Mesendoderm (in vitro differentiated cells): Measurements from ENCODE around the gene DCLRE1B.

Source experiments
- DNase-seq: peaks from one replicate; pipeline ENCODE4 v3.0.0; 2013
- H2AK5ac ChIP-seq: 2 replicates; pipeline ENCODE4 v1.6.1; 2013; ENCODE audit warnings: low read length, inconsistent platforms
- H2BK120ac ChIP-seq: 2 replicates; pipeline ENCODE4 v1.6.1; 2013; ENCODE audit warnings: low read depth, mild to moderate bottlenecking, low read length, moderate library complexity, mixed read lengths
- H2BK15ac ChIP-seq: replicated peaks from 2 replicates; pipeline ENCODE4 v1.6.1; 2013; ENCODE audit warnings: low read depth, mild to moderate bottlenecking, moderate library complexity
- H2BK5ac ChIP-seq: 2 replicates; pipeline ENCODE4 v1.6.1; 2013; ENCODE audit warnings: low read length, inconsistent platforms
- H3K18ac ChIP-seq: 2 replicates; pipeline ENCODE4 v1.6.1; 2013; ENCODE audit warnings: mild to moderate bottlenecking, low read length, mixed read lengths
- H3K23ac ChIP-seq: one replicate; pipeline ENCODE4 v1.6.1; 2013; ENCODE audit warnings: low read length
- H3K27ac ChIP-seq: 2 replicates; pipeline ENCODE4 v1.5.1; 2013; ENCODE audit warnings: low read depth, mild to moderate bottlenecking, inconsistent platforms, low read length, moderate library complexity
- H3K27me3 ChIP-seq: 2 replicates; pipeline ENCODE4 v1.6.1; 2013; ENCODE audit warnings: low read length, control low read depth, mild to moderate bottlenecking, inconsistent platforms; ENCODE audit not compliant: insufficient read depth, poor library complexity
- H3K36me3 ChIP-seq: 2 replicates; pipeline ENCODE4 v1.6.1; 2013; ENCODE audit warnings: low read length, inconsistent platforms; ENCODE audit not compliant: control insufficient read depth, insufficient read depth
- H3K4ac ChIP-seq: one replicate; pipeline ENCODE4 v1.6.1; 2013; ENCODE audit warnings: low read depth, mild to moderate bottlenecking, low read length, moderate library complexity
- H3K4me1 ChIP-seq: 2 replicates; pipeline ENCODE4 v1.6.1; 2013; ENCODE audit warnings: low read depth, low read length, inconsistent platforms; ENCODE audit not compliant: control insufficient read depth
- H3K4me2 ChIP-seq: 2 replicates; pipeline ENCODE4 v1.6.1; 2013; ENCODE audit warnings: low read length
- H3K4me3 ChIP-seq: 2 replicates; pipeline ENCODE4 v1.5.1; 2013; ENCODE audit warnings: mild to moderate bottlenecking, low read length
- H3K56ac ChIP-seq: one replicate; pipeline ENCODE4 v1.6.1; 2013; ENCODE audit warnings: low read length
- H3K79me1 ChIP-seq: 2 replicates; pipeline ENCODE4 v1.6.1; 2013; ENCODE audit warnings: low read length, inconsistent platforms
- H3K79me2 ChIP-seq: 2 replicates; pipeline ENCODE4 v1.6.1; 2013; ENCODE audit warnings: mild to moderate bottlenecking, low read length; ENCODE audit not compliant: control insufficient read depth, insufficient read depth
- H3K9ac ChIP-seq: 2 replicates; pipeline ENCODE4 v1.6.1; 2013; ENCODE audit warnings: low read length, inconsistent platforms
- H4K5ac ChIP-seq: one replicate; pipeline ENCODE4 v1.6.1; 2013; ENCODE audit warnings: low read length
- H4K8ac ChIP-seq: one replicate; pipeline ENCODE4 v1.6.1; 2013; ENCODE audit warnings: low read depth, mild to moderate bottlenecking, control low read depth, low read length, moderate library complexity
- WGBS: extraction: QIAGEN DNeasy Blood & Tissue Kit; methylation state at CpG from one replicate; pipeline ENCODE4 v1.1.7; 2013; ENCODE audit warnings: low lambda C conversion rate, missing lambda C conversion rate; ENCODE audit not compliant: insufficient coverage; ENCODE audit errors: extremely low coverage; 5-methylcytosine and 5-hydroxymethylcytosine counted together

DCLRE1B gene

GRCh38 chr1:113912594-113913311, 7.6 kb downstream of the DCLRE1B start:
- no peak overlapping the region for H2BK5ac ChIP-seq
- WGBS: no CpG with 5 or more reads among the region's 6 CpGs
- H3K27me3 ChIP-seq: no peaks in the 10 kb centered on the region
- H3K79me2 ChIP-seq: no peaks in the 10 kb centered on the region
- H3K27ac ChIP-seq: no peak overlapping the region
- no peak for DNase-seq
- no peaks in the 10 kb centered on the region for H3K4me1 ChIP-seq
- no peak overlapping the region for H3K9ac ChIP-seq
- peaks cover 2% of the 10 kb centered on the region for H3K36me3 ChIP-seq
- no peak overlapping the region for H4K5ac ChIP-seq
- H2BK120ac ChIP-seq: no peak overlapping the region
- no peak overlapping the region for H2BK15ac ChIP-seq
- no peak overlapping the region for H3K23ac ChIP-seq
- H3K79me1 ChIP-seq: no peaks in the 10 kb centered on the region
- H4K8ac ChIP-seq: no peak overlapping the region
- no peak overlapping the region for H3K56ac ChIP-seq
- H3K4me3 ChIP-seq: no peak overlapping the region
- no peak overlapping the region for H2AK5ac ChIP-seq
- H3K18ac ChIP-seq: no peak overlapping the region
- H3K4ac ChIP-seq: no peak overlapping the region
- H3K4me2 ChIP-seq: no peak overlapping the region

- no peak overlapping the region for H3K23ac ChIP-seq
- H3K56ac ChIP-seq: no peak overlapping the region
- no CpG with 5 or more reads among the region's 3 CpGs for WGBS
- H4K8ac ChIP-seq: no peak overlapping the region
- H3K36me3 ChIP-seq: peaks cover 2% of the 10 kb centered on the region
- H3K4me2 ChIP-seq: no peak overlapping the region
- no peak for DNase-seq
- no peak overlapping the region for H3K9ac ChIP-seq
- no peak overlapping the region for H2BK5ac ChIP-seq
- no peaks in the 10 kb centered on the region for H3K79me1 ChIP-seq
- H2AK5ac ChIP-seq: no peak overlapping the region
- H3K4me3 ChIP-seq: no peak overlapping the region
- no peak overlapping the region for H3K18ac ChIP-seq
- no peak overlapping the region for H3K4ac ChIP-seq
- H2BK15ac ChIP-seq: no peak overlapping the region
- no peaks in the 10 kb centered on the region for H3K27me3 ChIP-seq
- H4K5ac ChIP-seq: no peak overlapping the region
- no peaks in the 10 kb centered on the region for H3K4me1 ChIP-seq
- H3K27ac ChIP-seq: no peak overlapping the region
- no peak overlapping the region for H2BK120ac ChIP-seq
- H3K79me2 ChIP-seq: no peaks in the 10 kb centered on the region
These were observed 8.2 kb downstream of the DCLRE1B start for GRCh38 chr1:113913312-113913668.

GRCh38 chr1:113913887-113914664, 8.9 kb downstream of the DCLRE1B start:
- no peak overlapping the region for H3K56ac ChIP-seq
- no peaks in the 10 kb centered on the region for H3K27me3 ChIP-seq
- H3K18ac ChIP-seq: no peak overlapping the region
- no peak overlapping the region for H3K4ac ChIP-seq
- H3K4me2 ChIP-seq: no peak overlapping the region
- H3K79me2 ChIP-seq: no peaks in the 10 kb centered on the region
- no CpG with 5 or more reads among the region's 5 CpGs for WGBS
- H2BK15ac ChIP-seq: no peak overlapping the region
- H3K4me3 ChIP-seq: no peak overlapping the region
- H4K5ac ChIP-seq: no peak overlapping the region
- H4K8ac ChIP-seq: no peak overlapping the region
- no peak overlapping the region for H3K23ac ChIP-seq
- no peak overlapping the region for H2BK120ac ChIP-seq
- H3K9ac ChIP-seq: no peak overlapping the region
- H3K36me3 ChIP-seq: no peaks in the 10 kb centered on the region
- no peak for DNase-seq
- H3K79me1 ChIP-seq: no peaks in the 10 kb centered on the region
- no peak overlapping the region for H3K27ac ChIP-seq
- H2BK5ac ChIP-seq: no peak overlapping the region
- H3K4me1 ChIP-seq: no peaks in the 10 kb centered on the region
- H2AK5ac ChIP-seq: no peak overlapping the region

GRCh38 chr1:113916974-113917373, 11.8 kb downstream of the DCLRE1B start:
- no peaks in the 10 kb centered on the region for H3K79me1 ChIP-seq
- H3K27me3 ChIP-seq: no peaks in the 10 kb centered on the region
- no peak overlapping the region for H2BK15ac ChIP-seq
- H3K23ac ChIP-seq: no peak overlapping the region
- no peak overlapping the region for H3K4ac ChIP-seq
- no peak overlapping the region for H3K4me2 ChIP-seq
- H2BK120ac ChIP-seq: no peak overlapping the region
- no peak overlapping the region for H3K4me3 ChIP-seq
- H3K27ac ChIP-seq: no peak overlapping the region
- no CpG with 5 or more reads among the region's 5 CpGs for WGBS
- no peaks in the 10 kb centered on the region for H3K79me2 ChIP-seq
- H3K9ac ChIP-seq: no peak overlapping the region
- H3K4me1 ChIP-seq: no peaks in the 10 kb centered on the region
- DNase-seq: no peak
- H3K18ac ChIP-seq: no peak overlapping the region
- H4K8ac ChIP-seq: no peak overlapping the region
- no peak overlapping the region for H2BK5ac ChIP-seq
- H4K5ac ChIP-seq: no peak overlapping the region
- no peaks in the 10 kb centered on the region for H3K36me3 ChIP-seq
- H2AK5ac ChIP-seq: no peak overlapping the region
- no peak overlapping the region for H3K56ac ChIP-seq

GRCh38 chr1:113917400-113918082, 12.4 kb downstream of the DCLRE1B start:
- DNase-seq: no peak
- H2BK5ac ChIP-seq: no peak overlapping the region

More at GRCh38 chr1:113917400-113918082, 12.4 kb downstream of the DCLRE1B start:
- H3K4me1 ChIP-seq: no peaks in the 10 kb centered on the region
- no peaks in the 10 kb centered on the region for H3K36me3 ChIP-seq
- H3K27ac ChIP-seq: no peak overlapping the region
- H3K79me1 ChIP-seq: no peaks in the 10 kb centered on the region
- no peak overlapping the region for H3K4me2 ChIP-seq
- H2BK120ac ChIP-seq: no peak overlapping the region
- no peak overlapping the region for H3K23ac ChIP-seq
- no peak overlapping the region for H4K5ac ChIP-seq
- no peak overlapping the region for H3K56ac ChIP-seq
- no peak overlapping the region for H3K4me3 ChIP-seq
- H3K79me2 ChIP-seq: no peaks in the 10 kb centered on the region
- H2BK15ac ChIP-seq: no peak overlapping the region
- no peaks in the 10 kb centered on the region for H3K27me3 ChIP-seq
- H4K8ac ChIP-seq: no peak overlapping the region
- no peak overlapping the region for H3K9ac ChIP-seq
- no peak overlapping the region for H3K18ac ChIP-seq
- H3K4ac ChIP-seq: no peak overlapping the region
- WGBS: no CpG with 5 or more reads among the region's 2 CpGs
- no peak overlapping the region for H2AK5ac ChIP-seq
